HEK293 (cell line): ENCODE data around the gene ATF1.

Experiments used
- CTCF ChIP-seq: fragments of 450-650 bp; formaldehyde crosslinking; IDR thresholded peaks from 2 replicates; pipeline ENCODE4 v1.5.1; 2016; ENCODE audit warnings: missing biosample characterization, missing genetic modification characterization
- EGR2 ChIP-seq: fragments of 450-650 bp; formaldehyde crosslinking; IDR thresholded peaks from 2 replicates; pipeline ENCODE4 v1.5.1; 2016; ENCODE audit warnings: low read depth, missing biosample characterization, missing genetic modification characterization
- HIC1 ChIP-seq: fragments of 450-650 bp; formaldehyde crosslinking; IDR thresholded peaks from 2 replicates; pipeline ENCODE4 v1.5.1; 2016; ENCODE audit warnings: missing biosample characterization, missing genetic modification characterization
- INSM2 ChIP-seq: fragments of 450-650 bp; formaldehyde crosslinking; IDR thresholded peaks from 2 replicates; pipeline ENCODE4 v1.5.1; 2016; ENCODE audit warnings: missing biosample characterization, missing genetic modification characterization
- KLF9 ChIP-seq: fragments of 450-650 bp; formaldehyde crosslinking; IDR thresholded peaks from 2 replicates; pipeline ENCODE4 v1.5.1; 2016; ENCODE audit warnings: missing biosample characterization, missing genetic modification characterization, low read depth
- OVOL3 ChIP-seq: fragments of 450-650 bp; formaldehyde crosslinking; IDR thresholded peaks from 2 replicates; pipeline ENCODE4 v1.5.1; 2016; ENCODE audit warnings: missing biosample characterization, missing genetic modification characterization
- PRDM10 ChIP-seq: fragments of 450-650 bp; formaldehyde crosslinking; IDR thresholded peaks from 2 replicates; pipeline ENCODE4 v1.5.1; 2016; ENCODE audit warnings: missing biosample characterization, missing genetic modification characterization
- REPIN1 ChIP-seq: fragments of 450-650 bp; formaldehyde crosslinking; IDR thresholded peaks from 2 replicates; pipeline ENCODE4 v1.5.1; 2017; ENCODE audit warnings: missing biosample characterization, missing genetic modification characterization, low read depth
- SP2 ChIP-seq: fragments of 450-650 bp; formaldehyde crosslinking; IDR thresholded peaks from 2 replicates; pipeline ENCODE4 v1.5.1; 2016; ENCODE audit warnings: missing biosample characterization, missing genetic modification characterization
- TSHZ1 ChIP-seq: fragments of 450-650 bp; formaldehyde crosslinking; IDR thresholded peaks from 2 replicates; pipeline ENCODE4 v1.5.1; 2016; ENCODE audit warnings: missing biosample characterization, missing genetic modification characterization, borderline replicate concordance
- ZBTB20 ChIP-seq: fragments of 450-650 bp; formaldehyde crosslinking; IDR thresholded peaks from 2 replicates; pipeline ENCODE4 v1.5.1; 2016; ENCODE audit warnings: missing biosample characterization, missing genetic modification characterization
- ZBTB6 ChIP-seq: fragments of 450-650 bp; formaldehyde crosslinking; IDR thresholded peaks from 2 replicates; pipeline ENCODE4 v1.5.1; 2017; ENCODE audit warnings: missing biosample characterization, missing genetic modification characterization
- ZNF214 ChIP-seq: fragments of 450-650 bp; formaldehyde crosslinking; IDR thresholded peaks from 2 replicates; pipeline ENCODE4 v1.5.1; 2017; ENCODE audit warnings: missing biosample characterization, mild to moderate bottlenecking, missing genetic modification characterization, borderline replicate concordance
- ZNF274 ChIP-seq, 2 experiments: fragments of 200-500 bp in 1 of 2; fragments of 450-650 bp in 1 of 2; sonication (Bioruptor generic) in 1 of 2; formaldehyde crosslinking in 1 of 2; IDR thresholded peaks; 2 replicates each; pipeline versions ENCODE4 v1.5.1 to v1.6.1; 2014 to 2016; ENCODE audit warnings: borderline replicate concordance in 1 of 2, inconsistent platforms in 1 of 2, low read length in 1 of 2, missing biosample characterization in 1 of 2, missing genetic modification characterization in 1 of 2
- ZNF449 ChIP-seq: fragments of 450-650 bp; formaldehyde crosslinking; IDR thresholded peaks from 2 replicates; pipeline ENCODE4 v1.5.1; 2017; ENCODE audit warnings: missing biosample characterization, mild to moderate bottlenecking, missing genetic modification characterization, moderate library complexity
- ZNF521 ChIP-seq: fragments of 450-650 bp; formaldehyde crosslinking; IDR thresholded peaks from 2 replicates; pipeline ENCODE4 v1.5.1; 2017; ENCODE audit warnings: missing biosample characterization, mild to moderate bottlenecking, missing genetic modification characterization
- ZNF530 ChIP-seq: fragments of 450-650 bp; formaldehyde crosslinking; IDR thresholded peaks from 2 replicates; pipeline ENCODE4 v1.5.1; 2016; ENCODE audit warnings: low read depth, missing biosample characterization, missing genetic modification characterization
- ZNF624 ChIP-seq: fragments of 450-650 bp; formaldehyde crosslinking; IDR thresholded peaks from 2 replicates; pipeline ENCODE4 v1.5.1; 2017; ENCODE audit warnings: missing biosample characterization, missing genetic modification characterization
- ZNF776 ChIP-seq: fragments of 450-650 bp; formaldehyde crosslinking; IDR thresholded peaks from 2 replicates; pipeline ENCODE4 v1.5.0; 2017; ENCODE audit warnings: missing biosample characterization, missing genetic modification characterization, borderline replicate concordance
- ZNF791 ChIP-seq: fragments of 450-650 bp; formaldehyde crosslinking; IDR thresholded peaks from 2 replicates; pipeline ENCODE4 v1.5.1; 2016; ENCODE audit warnings: missing biosample characterization, missing genetic modification characterization
- ZXDB ChIP-seq: fragments of 450-650 bp; formaldehyde crosslinking; IDR thresholded peaks from 2 replicates; pipeline ENCODE4 v1.5.1; 2016; ENCODE audit warnings: missing biosample characterization, missing genetic modification characterization

Gene ATF1

GRCh38 chr12:50725011-50725942 lies 38.6 kb upstream of the ATF1 start (continued):
- TF ChIP-seq CTCF (tag by site-specific recombination) (no peak), ZBTB20 (tag by site-specific recombination) (no peak), ZNF214 (tag by site-specific recombination) (no peak), ZNF530 (tag by site-specific recombination) (no peak), INSM2 (tag by site-specific recombination) (0 out of 2 replicates have a peak, but pooled peaks have one; percentile 17), PRDM10 (no peak; the same call in 1 of the 2 replicates), ZNF521 (tag by site-specific recombination) (no peak), SP2 (tag by site-specific recombination) (no peak), ZNF791 (no peak), TSHZ1 (tag by site-specific recombination) (0 out of 2 replicates have a peak, but pooled peaks have one; percentile 51), ZNF776 (tag by site-specific recombination) (no peak), ZBTB6 (tag by site-specific recombination) (0 out of 2 replicates have a peak, but pooled peaks have one; percentile 15), KLF9 (tag by site-specific recombination) (no peak), HIC1 (tag by site-specific recombination) (no peak), ZNF449 (tag by site-specific recombination) (no peak), ZXDB (tag by site-specific recombination) (peak; percentile 78), OVOL3 (tag by site-specific recombination) (peak; percentile 77), REPIN1 (tag by site-specific recombination) (0 out of 2 replicates have a peak, but pooled peaks have one; percentile 70), EGR2 (tag by site-specific recombination) (no peak), ZNF624 (tag by site-specific recombination) (no peak), ZNF274 (IDR thresholded peaks at IDR 0.05; ENCODE audit: low read length) (no peak), ZNF274 (tag by site-specific recombination; IDR thresholded peaks at IDR 0.05; ENCODE audit: borderline replicate concordance) (no peak)
